ENCODE results near the gene ST6GALNAC4.
A peak's percentile ranks its signal among the peaks of the same experiment; 100 is the strongest.

The ST6GALNAC4 gene

DNA sequence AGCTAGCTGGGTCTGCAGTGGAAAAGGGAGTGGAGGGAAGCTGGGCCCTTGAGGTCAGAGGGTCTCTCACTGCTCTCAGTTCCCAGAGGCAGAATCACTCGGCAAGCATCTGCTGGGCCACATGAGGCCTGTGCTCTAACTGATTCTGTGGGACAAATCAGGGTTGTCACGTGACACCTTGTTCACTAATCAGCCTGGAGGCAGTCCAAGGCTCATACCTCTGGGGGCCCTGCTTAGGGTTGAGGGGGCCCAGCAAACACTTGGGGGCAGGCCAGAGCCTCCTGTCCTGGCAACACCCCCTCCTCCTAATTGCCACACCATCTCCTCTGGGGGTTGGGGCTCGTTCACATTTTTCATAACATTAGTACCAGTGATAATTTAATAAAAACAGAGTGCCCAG lies 29.9 kb upstream of the ST6GALNAC4 start:
- DNase-seq (ENCODE audit: low read depth), result no peak

DNA sequence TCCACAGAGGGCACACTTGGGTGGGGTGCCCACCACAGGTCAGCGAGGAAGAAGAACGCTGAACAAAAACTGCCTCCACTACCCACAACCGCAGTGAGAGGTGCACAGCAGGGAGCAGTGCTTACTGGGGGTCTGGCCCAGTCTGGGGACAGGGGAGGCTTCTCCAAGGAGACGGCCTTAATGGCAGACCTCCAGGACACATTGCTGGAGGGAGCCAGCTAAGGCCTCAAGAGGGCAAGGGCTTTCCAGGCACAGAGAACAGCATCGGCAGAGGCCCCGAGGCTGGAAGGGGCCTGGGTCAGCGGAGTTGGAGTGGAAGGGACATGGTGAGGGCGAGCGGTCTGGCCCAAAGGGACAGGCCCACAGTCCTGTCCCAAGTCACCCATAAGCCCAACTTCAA lies 29.1 kb upstream of the ST6GALNAC4 start:
- no peak for DNase-seq (ENCODE audit: low read depth)

DNA sequence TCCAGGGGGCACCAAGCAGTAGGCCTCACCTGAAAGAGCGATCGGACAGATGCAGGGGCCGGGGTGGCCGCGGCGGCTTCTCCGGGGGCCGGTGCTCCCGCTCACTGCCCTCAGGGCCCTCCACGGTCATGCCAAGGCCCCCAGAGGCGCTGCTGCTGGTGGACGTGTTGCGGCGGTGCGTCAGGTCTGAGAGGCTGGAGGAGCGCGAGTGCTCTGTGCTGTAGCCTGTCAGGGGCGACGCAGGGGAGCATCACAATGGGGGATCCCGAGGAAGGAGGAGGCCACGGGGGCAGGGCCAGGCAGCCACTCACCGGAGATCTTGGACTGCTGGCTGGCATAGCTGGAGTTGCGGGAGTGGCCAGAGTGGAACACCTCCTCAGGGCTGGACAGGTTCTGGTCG lies 28.5 kb upstream of the ST6GALNAC4 start:
- DNase-seq (ENCODE audit: low read depth), result no peak

DNA sequence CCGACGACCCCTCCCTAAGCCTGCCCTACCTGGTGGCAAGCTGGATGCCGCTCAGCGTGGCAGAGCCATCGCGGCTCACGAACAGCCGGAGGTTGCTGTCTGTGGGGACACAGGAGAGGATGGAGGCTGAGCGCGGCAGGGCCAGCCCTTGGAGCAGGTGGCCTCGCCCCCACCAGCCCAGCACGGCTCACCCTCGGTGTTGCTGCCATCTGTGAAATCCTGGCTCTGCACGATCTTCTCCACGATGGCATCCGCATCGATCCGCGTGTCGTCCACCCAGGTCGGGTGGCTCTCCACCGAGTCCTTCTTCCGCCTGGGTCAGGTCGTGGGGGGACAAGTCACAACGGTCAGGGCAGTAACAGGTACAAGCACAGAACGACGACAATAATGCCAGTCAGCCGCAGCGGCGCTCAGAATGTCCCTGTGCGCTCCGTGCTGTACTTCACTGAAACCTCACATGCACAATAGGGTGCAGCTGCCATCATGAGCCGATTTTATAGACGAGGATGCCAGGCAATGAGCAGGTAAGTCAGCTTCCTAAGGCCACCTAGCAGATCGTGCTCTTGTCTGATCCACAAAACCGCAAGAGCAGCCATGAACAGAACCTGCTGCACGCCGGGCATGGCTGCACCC lies 27.9 kb upstream of the ST6GALNAC4 start:
- DNase-seq (ENCODE audit: low read depth), result no peak

DNA sequence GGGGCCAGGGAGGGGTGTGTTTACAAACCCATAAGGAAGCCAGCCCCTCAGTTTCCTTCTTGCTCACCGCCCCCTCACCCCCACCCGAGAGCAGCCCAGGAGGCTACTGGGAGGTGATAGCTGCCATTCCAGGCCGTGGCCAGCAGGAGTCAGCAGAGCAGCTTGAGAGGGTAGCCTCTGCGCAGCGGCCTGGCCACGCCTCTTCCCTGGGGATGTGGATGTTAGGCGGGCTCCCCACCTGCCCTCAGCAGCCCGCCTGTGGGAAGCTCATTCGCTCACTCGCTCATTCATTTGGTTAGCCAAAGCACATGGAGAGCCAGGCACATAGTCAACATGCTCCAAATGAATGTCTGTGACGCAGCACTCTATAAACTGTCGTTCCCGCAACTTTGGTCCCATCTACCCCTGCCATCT lies 26.9 kb upstream of the ST6GALNAC4 start:
- peak; percentile 65 for DNase-seq (ENCODE audit: low read depth)

DNA sequence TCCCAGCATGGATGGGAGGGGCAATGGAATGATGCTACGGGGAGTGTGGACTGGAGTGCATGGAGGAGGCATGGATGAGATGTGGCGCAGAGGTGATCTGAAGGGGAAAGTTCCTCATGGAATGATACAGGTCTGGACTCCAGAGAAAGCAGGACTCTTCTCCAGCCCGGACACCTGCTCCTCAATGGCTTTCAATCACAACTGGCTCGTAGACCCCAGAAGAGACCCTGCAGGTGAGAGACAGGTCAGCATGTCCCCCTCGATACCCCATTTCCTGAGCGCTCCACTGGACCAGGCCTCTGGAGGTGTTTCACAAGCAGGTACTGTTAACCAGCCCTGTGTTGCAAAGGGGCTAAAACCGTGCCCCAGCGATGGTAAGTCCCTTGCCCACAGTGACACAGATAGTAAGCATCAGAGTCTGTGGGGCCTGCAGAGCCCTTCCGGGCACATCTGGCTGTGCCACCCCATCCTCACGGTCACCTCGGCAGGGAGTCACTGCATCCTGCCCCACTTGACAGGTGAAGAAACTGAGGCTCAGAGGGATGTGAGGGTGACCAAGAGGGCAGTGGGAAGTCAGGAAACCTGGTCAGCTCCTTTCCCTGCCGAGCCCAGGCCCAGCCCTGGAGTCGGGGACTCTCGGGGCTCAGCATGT lies 26.3 kb upstream of the ST6GALNAC4 start:
- DNase-seq (ENCODE audit: low read depth), result no peak

DNA sequence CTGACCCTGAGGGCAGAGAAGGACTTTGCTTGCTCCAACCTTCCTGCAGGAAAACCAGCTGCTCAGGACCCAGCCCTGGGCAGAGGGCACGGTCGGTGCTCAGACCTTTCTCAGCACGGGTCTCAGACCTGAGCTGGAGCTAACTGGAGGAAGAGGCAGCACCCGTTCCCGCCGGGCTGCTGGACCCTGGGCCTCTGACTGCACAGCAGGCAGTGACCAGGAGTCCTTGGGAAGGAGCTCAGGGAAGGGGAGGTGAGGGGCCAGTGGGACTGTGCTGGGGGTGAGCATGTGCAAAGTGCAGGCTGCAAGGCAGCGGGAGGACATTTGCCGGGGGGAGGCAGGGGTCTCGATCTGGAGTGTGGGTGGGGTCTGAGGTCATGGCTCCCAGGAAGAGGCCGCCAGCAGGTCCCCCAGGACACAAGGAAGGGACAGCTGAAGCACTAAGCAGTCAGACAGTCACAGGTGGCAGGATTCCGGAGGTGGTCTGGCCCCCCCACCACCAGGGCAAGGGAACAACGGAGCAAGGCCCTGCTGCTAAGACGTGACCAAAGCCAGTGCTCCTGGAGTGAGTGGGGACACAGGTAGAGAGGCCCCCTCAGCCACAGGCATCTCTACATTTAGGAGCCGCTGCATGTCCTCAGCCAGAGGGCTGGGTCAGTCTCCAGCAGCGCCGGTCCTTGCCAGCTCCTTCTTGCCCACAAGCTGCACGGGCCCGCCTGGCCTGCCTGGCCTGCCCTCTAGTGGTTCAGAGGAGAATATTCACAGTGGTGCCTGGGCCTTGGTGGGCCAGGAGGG lies 25.6 kb upstream of the ST6GALNAC4 start:
- peak; percentile 61 for DNase-seq (ENCODE audit: low read depth)

DNA sequence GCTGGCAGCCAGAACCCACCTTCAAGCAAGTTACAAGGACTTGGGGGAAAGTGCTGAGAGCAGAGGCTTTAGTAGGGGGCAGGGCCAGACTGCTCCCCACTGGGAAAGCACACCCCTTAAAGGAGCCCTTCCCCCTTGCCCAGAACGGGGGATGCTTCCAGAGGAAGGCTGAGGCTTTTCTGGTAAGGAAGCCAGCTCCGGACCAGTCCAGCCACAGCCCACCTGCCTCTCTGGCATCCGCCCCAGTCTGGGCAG lies 25.0 kb upstream of the ST6GALNAC4 start:
- DNase-seq (ENCODE audit: low read depth), result no peak

DNA sequence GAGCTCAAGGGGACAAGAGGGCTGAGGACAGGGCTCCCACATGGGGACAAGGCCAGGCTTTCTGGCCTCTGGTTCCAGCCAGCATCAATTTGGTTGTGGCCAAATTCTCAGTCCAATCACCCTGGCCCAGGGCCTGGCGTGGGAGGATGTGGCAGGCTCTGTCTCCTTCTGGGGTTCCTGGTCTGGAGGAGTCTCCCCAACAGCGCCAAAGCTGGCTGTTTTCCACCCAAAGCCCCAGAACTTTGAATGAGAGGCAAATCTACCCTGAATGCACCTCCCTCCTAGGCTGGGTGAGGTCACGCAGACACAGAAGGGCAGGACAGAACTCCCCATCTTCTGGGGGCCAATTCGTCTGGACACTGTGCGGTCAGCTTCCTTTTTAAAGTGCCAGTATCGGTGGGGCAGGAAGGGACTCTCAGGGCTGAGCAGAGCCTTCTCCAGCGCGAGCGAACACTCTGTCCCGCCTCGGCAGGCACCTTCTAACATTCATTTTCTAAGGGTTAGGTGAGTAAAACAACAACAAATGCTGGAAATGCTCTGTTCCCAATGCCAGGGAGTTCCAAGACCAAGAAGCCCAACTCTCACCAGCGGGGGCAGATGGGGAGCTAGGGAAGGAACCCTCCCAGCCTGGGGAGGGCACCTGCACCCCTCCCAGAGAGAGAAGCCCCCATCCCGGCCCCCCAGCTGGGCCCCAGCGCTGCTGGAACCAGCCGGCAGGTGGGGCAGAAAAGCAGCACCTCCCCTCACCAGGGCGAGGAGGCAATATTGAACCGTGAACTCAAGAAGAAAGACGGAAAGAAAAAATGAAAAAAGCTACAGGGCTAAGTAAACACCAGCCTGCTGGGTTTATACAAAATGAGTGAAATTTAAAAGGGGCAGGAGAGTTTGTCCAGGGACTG lies 24.5 kb upstream of the ST6GALNAC4 start:
- DNase-seq (ENCODE audit: low read depth), result no peak

DNA sequence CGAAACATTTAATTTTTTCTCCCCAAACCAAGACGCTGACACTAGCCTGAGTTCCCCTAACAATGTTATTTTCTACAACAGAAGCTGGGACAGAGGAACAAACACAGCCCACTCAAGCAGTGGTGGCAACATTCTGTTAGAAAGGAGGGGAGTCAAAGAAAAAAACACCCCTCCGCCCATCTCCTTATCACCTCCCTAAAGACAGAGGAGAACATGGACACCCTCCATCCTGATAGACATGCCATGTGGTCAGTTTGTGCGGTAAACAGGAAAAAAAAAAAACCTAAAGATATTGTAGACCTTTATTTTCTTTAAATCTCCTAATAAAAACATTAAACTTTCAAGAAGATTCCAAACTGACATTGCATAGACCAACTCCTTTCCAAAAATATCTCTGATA lies 23.8 kb upstream of the ST6GALNAC4 start:
- DNase-seq (ENCODE audit: low read depth), result no peak

DNA sequence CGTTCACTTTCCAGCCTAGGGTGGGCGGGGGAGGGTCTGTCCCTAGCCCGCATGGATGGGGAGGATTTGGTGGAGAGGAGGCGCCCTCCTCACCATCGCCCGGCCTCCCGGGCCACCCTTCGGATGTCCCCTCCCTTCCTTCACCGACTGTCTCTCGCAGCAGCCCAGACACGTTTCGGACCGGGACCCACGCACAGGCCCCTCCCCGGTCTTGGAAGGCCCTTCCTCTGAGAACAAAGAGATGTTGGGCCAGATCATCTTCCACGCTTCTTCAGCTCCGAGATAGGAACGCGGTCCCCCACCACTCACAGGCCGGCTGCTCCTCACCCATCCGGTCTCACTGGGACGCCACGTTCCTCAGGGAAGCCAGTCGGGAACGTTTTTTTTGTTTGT lies 21.5 kb upstream of the ST6GALNAC4 start:
- no peak for DNase-seq (ENCODE audit: low read depth)

DNA sequence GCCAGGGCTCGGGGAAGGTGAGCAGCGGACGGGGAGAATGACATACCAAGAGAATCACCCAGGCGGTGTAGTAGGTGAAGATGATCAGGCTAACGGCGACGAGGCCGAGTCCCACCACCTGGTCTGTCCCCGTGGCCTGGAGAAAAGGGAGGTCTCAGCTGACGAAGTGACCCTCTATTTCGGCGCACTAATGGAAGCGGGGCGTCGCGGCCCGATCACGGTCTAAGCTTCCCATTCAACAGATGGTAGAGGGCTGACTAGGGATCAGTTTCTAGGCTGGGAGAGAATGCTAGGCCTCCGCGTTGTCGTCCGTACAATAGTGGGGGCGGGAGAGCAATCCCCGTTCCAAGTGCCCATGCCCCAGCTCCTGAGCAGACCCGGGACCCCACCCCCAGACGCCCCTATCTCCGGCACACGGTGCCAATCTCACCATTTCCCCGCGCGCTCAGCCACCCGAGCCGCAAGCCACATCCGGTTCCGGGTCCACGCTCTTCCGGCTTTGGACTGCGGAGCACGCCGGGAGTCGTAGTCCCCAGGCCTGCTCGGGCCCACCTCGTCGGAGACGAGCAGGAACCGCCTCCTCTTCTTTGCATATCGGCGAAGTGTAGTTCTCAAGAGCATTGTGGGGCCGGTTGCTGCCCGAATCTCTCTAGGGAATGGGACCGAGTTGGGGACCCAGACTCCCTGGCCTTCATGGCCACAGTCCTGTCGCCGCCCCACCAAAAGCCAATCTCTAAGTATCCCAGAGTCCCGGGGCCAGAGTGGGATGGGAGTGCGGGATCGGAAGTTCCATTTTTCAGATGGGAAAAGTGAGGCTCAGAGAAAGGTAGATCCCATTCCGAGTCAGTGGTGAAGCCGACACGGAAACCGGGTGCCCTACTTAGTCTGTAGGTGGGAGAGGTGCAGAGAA lies 20.8 kb upstream of the ST6GALNAC4 start, which contains the start of gene DPM2:
Gene DPM2 (minus strand): TSS at position 467 of the 910 bp plus-strand sequence. CDS start 34 bp downstream, at position 433.
- peak; percentile 91 for DNase-seq (ENCODE audit: low read depth)

DNA sequence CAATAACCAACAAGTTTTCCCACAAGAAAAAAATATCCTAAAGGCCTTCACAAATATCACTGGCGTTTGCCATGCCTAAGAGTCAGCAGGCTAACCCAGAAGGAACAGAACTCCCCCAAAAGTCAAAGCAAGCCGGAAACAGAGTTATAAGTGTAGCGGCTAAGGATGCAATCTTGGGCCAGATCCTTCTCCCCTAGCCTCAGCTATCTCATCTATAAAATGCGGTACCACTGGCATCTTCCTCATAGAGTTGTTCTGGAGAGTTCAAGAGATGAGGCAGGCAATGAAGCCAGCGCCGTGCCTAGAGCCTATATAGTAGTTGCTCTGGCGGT lies 20.2 kb upstream of the ST6GALNAC4 start:
- no peak for DNase-seq (ENCODE audit: low read depth)

DNA sequence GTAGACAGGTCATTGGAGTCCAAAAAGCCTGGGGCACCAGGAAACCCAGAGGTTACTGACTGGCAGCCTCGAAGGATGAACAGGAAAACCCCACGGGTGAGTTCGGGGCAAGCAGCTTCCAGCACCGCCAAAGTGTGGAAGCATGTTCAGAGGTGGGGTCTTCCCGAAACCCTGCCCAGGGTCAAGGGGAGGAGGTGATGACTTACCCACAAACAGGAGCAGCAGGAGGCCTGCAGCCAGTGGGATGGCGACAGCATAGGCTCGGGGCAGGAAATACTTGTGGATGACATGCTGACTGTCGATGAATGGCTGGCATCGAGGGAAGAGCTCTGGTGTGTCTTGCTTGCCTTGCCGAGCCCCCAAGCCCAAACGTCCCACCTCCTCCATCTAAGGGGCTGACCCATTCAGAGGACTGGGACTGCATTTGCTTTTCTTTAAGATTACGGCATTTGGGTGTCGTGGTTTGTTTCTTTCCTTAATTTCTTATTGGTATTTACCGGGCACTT lies 19.6 kb upstream of the ST6GALNAC4 start:
- no peak for DNase-seq (ENCODE audit: low read depth)

DNA sequence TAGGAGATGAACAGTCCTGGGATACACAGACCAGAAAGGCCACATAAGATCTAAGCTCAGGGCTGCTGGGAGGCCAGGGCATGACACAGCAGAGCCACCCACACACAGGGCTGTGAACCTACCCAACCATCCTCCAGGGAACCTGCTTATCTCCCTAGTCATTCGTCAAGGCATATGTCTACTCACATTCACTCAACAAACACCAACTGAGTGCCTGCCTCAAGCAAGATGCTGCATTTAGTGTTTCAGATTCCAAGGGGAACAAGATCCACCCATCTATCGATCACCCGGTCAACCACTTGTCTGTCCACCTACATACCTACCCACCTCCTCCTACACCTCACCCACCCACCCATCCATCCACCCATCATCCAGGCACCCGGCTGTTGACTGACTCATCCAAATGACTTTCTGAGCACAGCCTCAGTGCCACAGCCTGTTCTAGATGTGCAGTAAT lies 19.0 kb upstream of the ST6GALNAC4 start:
- DNase-seq (ENCODE audit: low read depth), result peak; percentile 46

DNA sequence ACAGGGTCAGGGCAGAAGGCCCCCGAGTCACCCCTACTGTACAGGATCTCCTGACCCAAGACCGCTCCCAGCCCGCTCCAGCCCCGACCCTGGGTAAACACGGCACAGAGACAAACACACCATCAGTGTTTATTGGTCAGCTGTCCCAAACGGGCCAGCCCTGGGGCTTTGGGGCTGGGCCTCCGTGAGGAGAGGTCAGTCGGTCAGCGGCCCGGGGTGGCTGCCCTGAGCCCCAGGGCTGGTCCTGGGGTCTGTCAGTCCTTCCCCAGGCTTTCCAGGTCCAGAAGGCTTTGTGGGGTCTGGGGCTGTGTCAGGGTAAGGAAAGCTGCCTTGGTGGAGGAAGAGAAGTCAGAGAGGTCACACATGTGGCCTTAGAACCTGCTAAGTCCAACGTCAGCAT lies 18.1 kb upstream of the ST6GALNAC4 start:
- DNase-seq (ENCODE audit: low read depth), result no peak

DNA sequence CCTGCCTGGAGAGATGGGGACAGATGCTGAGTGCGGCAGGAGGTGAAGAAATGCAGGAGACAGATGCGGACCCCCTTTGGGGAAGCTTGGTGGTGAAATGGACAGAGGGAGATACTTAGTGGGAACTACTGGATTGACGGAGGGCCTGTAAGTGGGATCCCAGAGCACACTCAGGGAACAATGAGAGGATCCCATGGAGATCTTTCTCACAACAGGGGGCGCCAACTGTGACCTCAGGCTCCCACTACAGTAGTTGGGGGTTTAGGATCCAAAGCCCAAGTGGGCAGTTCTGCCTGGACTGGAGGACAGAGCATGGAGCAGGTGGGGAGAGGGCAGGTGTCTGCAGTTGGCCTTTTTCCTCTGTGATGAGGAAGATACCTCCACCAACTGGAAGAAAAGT lies 17.4 kb upstream of the ST6GALNAC4 start:
- no peak for DNase-seq (ENCODE audit: low read depth)

DNA sequence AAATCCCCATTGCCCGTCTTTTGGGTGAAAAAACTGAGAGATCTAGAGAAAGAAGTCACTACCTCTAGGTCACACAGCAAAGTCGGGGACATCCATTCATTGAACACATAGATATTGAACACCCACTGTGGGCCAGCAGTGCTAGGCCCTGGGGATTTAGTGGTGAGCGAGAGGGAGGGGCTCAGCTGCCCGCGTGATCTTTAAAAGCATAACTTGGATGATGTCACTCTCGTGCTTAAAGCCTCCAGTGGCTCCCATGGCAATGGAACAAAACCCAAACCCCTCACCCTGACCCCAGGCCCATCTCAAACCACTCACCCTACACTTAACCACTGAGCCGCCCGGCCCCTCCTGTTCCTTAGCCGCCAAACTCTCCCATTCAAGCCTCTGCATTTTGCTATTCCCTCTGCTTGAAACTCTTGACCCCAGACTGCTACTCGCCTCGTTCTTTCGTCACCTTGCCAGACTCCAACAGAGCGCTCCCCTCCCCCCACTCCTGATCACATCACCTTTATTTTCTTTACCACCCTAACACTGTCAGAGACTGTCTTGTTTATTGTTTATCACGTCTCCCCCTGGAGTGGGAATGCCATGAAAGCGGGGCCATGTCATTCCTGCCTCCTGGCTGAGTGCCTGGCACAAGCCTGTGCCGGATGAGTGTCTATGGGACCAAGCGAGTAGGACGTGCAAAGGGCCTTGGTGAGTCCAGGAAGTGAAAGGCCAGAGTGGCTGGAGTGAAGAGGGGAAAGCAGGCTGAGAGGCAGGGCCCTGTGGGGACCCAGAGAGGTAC lies 14.4 kb upstream of the ST6GALNAC4 start:
- peak; percentile 80 for DNase-seq (ENCODE audit: low read depth)

DNA sequence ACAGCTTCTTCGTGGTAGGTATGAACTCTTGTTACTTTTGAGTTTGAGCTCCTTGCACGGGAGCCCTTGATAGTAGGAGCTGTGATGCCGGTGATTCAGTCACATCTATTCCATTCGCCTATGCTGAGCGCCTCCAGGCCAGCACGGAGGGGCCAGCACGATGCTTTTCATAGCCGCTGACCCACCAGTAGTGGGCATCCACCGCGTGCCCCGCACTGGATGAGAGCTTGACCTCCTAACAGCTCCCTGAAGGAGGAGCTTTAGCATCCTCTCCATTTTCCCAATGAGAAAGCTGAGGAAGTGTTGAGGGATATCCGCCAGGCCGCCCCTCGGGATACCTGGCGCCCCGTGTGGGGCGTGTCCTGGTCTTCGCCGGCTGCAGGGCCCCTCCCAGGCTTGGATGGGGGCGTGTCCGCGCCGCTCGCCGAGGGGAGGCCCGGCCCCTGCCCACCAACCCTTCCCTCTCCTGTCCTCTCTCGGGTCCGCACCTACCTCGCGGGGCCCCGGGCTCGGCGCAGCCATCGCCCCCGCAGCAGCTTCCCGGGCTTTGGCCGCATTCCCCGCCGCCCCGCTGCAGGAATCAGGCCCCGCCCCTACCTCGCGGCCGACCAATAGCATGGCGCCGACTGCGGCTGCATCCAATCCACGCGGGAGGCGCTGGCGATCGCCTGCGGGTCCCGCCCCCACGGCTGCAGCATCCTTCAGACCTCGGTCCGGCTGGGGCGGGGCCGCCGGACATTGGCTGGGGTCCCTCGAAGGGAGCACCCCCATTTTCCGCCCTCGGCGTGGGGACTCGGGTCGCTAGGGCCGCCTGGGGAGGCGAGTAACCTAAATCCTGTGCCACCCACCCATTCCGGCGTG lies 13.6 kb upstream of the ST6GALNAC4 start, which contains the start of gene PIP5KL1:
Gene PIP5KL1 (minus strand): TSS at position 547 of the 861 bp plus-strand sequence. CDS start 25 bp downstream, at position 522.
- peak; percentile 87 for DNase-seq (ENCODE audit: low read depth)
